Astrocyte of the spinal cord (primary cell): ENCODE measurements around the gene PPM1E.
"Not testable (repeated sequence)": the region's sequence is repeated elsewhere in the genome, so short reads cannot be mapped to it uniquely, and the experiment has no call there.

ENCODE experiments used
- DNase-seq: peaks from one replicate; pipeline ENCODE4 v3.0.0; 2011; ENCODE audit warnings: low read depth, low spot score
- H3K4me3 ChIP-seq: 2 replicates; pipeline ENCODE4 v1.5.1; 2011; ENCODE audit warnings: low read depth, mild to moderate bottlenecking, low read length, moderate library complexity
- in situ Hi-C: cut with HindIII; loops from 2 replicates; pipeline ENCODE4 v1.10.0; 2017; ENCODE audit warnings: low sequenced_read_pairs
- TF ChIP-seq, protein P1 (sequence below): IDR thresholded peaks from 2 replicates; pipeline ENCODE4 v1.5.1; 2012; ENCODE audit warnings: low read depth, mild to moderate bottlenecking, low read length, inconsistent platforms

PPM1E gene

DNA sequence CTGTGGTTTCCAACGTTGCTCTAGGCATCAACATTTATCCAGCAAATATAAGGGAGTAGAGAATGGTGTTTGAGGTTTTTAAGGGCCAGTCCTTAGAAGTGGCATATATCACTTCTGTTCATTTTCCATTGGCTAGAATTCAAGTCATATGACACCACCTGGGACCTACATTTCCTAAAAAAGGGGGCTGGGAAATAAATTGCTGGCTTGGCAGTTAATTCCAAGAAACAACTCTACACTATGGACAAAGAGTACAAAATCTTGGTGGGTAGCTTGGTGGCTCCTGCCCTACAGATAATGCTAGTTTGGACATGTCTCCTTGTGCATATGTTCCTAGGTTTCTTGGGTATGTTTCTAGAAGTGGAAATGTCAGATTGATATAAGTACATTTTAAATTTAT, 7.6 kb downstream of the PPM1E start:
- no peak overlapping the region for H3K4me3 ChIP-seq
- TF ChIP-seq, protein P1, sequence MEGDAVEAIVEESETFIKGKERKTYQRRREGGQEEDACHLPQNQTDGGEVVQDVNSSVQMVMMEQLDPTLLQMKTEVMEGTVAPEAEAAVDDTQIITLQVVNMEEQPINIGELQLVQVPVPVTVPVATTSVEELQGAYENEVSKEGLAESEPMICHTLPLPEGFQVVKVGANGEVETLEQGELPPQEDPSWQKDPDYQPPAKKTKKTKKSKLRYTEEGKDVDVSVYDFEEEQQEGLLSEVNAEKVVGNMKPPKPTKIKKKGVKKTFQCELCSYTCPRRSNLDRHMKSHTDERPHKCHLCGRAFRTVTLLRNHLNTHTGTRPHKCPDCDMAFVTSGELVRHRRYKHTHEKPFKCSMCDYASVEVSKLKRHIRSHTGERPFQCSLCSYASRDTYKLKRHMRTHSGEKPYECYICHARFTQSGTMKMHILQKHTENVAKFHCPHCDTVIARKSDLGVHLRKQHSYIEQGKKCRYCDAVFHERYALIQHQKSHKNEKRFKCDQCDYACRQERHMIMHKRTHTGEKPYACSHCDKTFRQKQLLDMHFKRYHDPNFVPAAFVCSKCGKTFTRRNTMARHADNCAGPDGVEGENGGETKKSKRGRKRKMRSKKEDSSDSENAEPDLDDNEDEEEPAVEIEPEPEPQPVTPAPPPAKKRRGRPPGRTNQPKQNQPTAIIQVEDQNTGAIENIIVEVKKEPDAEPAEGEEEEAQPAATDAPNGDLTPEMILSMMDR = no peak
- in situ Hi-C loops = no loop called here
- no peak for DNase-seq

DNA sequence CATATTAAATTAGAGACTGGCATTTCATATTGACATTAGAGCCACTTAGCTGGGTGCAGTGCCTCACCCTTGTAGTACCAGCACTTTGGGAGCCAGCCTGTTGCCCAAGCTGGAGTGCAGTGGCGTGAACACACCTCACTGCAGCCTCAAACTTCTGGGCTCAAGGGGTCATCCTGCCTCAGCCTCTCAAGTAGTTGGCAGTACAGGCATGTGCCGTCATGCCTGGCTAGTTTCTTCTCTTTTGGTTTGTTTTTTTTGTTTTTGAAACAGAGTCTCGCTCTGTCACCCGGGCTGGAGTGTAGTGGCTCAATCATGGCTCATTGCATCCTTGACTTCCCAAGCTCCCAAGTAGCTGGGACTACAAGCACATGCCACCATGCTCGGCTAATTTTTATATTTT, 8.7 kb downstream of the PPM1E start:
- in situ Hi-C loops = no loop called here
- TF ChIP-seq, protein P1 = no peak
- H3K4me3 ChIP-seq = no peak overlapping the region
- DNase-seq = no peak

DNA sequence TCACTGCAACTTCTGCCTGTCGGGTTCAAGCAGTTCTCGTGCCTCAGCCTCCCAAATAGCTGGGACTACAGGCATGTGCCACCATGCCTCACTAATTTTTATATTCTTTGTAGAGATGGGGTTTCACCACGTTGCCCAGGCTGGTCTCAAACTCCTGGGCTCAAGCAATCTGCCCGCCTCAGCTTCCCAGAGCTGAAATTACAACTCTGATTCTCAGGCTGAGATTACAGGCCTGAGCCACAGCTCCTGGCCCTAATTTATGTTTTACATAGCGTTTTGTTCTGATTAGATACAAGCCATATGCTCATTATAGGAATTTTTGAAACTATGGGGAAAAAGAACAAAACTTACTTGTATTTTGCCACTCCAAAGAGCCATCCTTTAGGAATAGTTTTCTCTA, 22.8 kb downstream of the PPM1E start:
- DNase-seq, H3K4me3 ChIP-seq, in situ Hi-C loops: not testable (repeated sequence)

DNA sequence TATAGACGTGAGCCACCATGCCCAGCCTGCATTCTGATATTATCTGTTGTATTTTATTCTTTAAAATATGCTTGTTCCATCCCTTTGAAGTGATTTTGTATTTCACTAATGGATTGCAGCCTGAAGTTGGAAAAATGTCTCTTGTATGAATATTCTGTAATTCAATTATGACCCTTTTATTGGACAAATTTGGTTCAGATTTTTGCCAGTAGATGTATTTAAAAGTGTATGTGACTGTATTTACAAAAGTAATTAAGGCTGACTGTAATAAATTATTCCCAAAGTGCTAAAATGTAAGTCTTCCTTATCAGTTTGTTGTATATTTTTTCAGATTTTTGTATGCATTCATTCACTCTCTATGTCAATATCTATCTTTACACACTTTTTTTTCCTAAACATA, 23.8 kb downstream of the PPM1E start:
- H3K4me3 ChIP-seq = no peak overlapping the region
- TF ChIP-seq, protein P1 = no peak
- no peak for DNase-seq
- in situ Hi-C loops = no loop called here

DNA sequence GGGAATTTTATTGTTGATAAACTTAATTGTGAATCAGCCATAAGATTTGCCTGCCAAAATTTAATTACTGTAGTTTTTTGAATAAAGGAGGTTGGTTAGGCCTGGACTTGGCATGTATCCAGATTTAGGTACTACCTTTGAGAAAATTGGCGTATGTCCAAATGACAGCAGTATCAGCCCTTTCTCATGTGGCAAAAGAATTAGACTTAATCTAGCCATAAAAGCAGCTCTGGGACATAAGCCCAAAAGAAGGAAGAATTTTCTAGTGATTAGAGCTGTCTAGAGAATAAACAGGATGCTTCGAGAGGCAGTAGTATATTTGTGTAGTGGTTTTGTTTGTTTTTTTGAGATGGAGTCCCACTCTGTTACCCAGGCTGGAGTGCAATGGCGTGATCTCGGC, 27.7 kb downstream of the PPM1E start:
- in situ Hi-C loops = no loop called here
- H3K4me3 ChIP-seq = no peak overlapping the region

DNA sequence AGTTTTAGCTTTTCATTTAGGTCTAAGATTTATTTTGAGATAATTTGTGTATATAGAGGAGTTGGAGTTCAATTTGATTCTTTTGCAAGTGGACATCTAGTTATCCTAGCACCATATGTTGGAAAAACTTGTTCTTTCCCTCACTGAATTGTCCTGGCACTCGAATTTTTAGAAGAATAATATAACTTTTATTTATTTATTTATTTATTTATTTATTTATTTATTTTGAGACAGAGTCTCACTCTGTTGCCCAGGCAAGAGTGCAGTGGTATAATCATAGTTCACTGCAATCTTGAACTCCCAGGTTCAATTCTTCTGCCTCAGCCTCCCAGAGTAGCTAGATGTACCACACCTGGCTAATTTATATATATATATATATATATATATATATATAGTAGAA, 29.4 kb downstream of the PPM1E start:
- H3K4me3 ChIP-seq = no peak overlapping the region
- in situ Hi-C loops = no loop called here
- TF ChIP-seq, protein P1 = no peak
- no peak for DNase-seq

More for the DNA sequence above, 27.7 kb downstream of the PPM1E start:
- no peak for DNase-seq
- TF ChIP-seq, protein P1 = no peak

DNA sequence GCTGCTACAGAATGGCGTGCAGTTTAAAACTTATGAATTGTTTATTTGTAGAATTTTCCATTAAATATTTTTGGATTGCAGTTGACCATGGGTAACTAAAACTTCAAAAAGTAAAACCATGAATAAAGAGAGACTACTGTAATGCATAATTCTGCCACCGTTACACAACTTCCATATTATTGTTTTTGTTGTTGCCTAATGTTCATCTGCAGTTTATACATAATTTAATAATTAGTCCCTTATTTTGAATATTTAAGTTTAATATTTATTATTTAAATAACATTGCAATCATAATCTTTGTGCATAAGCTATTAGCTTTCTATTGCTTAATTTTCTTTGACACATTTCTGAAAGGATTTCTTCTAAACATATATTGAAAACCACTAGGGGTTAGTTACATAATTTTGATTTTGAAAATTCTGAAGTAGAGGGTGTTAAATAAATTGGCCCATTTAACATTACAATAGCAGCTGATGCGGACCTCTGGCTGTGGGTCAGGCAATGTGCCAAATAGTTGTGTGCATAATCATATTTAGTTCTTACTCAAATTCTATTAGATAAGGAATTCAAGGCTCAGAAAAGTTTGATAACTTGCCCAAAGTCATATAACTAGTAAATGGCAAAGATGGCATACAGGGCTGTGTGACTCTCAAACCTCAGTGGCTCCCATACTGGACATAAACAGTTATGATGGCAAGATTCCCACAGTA, 31.1 kb downstream of the PPM1E start:
- no peak overlapping the region for H3K4me3 ChIP-seq
- TF ChIP-seq, protein P1 = no peak
- in situ Hi-C loops = no loop called here
- peak; percentile 75 for DNase-seq
